Right kidney (tissue), 9 donors: ENCODE results near the gene FLVCR2.

Experiments
- DNase-seq: peaks from one replicate; pipeline ENCODE4 v3.0.0-alpha.2; 2016
- long read RNA-seq, 8 donors: transcript quantifications; one replicate each; lab custom pipeline, GENCODE V29; 2026

FLVCR2 gene, protein sequence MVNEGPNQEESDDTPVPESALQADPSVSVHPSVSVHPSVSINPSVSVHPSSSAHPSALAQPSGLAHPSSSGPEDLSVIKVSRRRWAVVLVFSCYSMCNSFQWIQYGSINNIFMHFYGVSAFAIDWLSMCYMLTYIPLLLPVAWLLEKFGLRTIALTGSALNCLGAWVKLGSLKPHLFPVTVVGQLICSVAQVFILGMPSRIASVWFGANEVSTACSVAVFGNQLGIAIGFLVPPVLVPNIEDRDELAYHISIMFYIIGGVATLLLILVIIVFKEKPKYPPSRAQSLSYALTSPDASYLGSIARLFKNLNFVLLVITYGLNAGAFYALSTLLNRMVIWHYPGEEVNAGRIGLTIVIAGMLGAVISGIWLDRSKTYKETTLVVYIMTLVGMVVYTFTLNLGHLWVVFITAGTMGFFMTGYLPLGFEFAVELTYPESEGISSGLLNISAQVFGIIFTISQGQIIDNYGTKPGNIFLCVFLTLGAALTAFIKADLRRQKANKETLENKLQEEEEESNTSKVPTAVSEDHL
- long read RNA-seq, donor 1: 0 reads
- long read RNA-seq, donor 2: 0 reads
- long read RNA-seq, donor 3: 0 reads
- long read RNA-seq, donor 4: 0 reads
- long read RNA-seq, donor 5: 0 reads
- long read RNA-seq, donor 6: 0 reads
- long read RNA-seq, donor 7: 0 reads
- long read RNA-seq, donor 8, partial matches to known transcripts: 0 of 1 reads
- long read RNA-seq, donor 8, other reads (novel, unspliced or antisense): 0 of 1 reads

DNA sequence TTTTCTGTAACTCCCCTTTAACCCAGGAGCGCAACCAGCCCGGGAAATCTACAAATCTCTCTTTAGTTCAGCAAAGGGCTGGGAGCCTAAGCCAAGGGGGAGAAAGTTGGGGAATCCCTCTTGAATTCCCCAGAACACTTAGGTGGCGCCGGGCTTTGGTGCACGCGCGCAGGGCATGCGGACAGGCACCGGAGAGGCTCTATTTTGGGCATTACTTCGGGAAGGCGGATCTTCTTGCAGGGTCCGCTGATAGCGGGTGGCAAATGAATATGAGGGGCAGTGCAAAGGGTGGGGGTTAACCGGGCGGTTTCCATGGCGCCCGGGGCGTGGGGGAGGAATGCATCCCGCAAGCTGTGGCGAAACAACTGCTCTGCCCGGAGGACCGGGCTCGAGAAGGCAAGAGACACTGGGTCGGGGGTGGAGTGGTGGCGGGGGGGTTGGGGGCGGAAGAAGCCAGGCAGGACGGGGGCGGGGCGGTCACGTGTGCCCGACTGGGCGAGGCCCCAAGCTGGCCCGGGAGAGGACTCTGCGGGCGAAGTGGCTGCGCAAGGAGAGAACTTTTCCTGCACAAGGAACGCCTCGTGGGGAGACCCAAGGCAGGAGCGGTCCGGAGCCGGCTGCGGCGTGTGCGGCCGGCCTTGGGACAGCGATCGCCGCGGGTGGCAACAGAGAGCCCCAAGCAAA lies at the start of gene FLVCR2:
Gene FLVCR2, plus strand, starts transcription at position 519 of the 684 bp plus-strand sequence. CDS start 353 bp downstream, outside the sequence.
- peak; percentile 85 for DNase-seq

DNA sequence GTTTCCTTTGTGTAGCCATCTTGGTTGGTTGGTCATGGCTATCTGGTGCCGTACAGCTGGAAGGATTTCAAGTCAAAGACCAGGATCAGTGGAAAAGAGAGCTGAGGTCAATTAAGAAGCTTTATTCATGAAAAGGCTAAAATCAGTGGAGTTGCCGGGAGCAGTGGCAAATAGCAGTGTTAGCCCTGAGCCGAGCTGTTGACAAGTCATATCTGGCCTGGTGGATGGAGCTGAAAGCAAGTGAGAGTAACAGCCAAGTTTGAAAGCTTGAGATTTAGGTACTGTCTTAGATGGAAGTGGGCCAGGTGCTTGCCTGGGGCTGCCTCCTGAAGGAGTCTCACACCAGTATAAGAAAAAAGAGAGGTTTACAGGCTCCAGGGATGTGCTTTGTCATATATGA lies 47.2 kb upstream of the FLVCR2 start:
- DNase-seq: no peak

DNA sequence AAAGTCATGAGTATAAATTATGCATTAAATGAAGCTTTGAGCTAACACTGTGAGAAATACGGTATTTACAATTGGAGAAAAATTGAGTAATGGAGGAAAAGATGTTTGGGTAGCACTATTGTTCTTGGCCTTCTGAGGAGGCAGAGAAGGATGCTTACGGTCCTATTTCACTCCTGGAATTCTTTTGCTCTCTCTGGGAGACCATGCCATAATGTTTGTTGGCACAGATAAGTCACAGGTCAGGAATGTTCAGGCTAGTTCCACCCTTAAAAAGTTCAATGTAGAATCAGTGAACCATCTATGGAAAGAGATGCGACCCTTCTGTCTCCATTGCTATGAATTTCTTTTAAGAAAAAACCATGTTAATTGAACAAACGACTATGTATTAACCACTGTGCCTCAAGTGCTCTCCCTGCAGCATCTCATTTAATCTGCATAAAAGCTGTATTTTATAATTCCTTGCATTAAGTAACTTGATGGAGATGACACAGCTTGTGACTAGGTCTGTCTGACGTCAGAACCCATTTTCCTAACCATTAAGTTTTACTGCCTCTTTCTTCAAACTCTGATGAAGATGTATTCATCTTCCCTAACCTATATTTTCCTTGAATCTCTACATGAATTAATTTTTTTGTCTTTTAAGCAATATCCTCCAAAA lies 46.6 kb upstream of the FLVCR2 start:
- no peak for DNase-seq

DNA sequence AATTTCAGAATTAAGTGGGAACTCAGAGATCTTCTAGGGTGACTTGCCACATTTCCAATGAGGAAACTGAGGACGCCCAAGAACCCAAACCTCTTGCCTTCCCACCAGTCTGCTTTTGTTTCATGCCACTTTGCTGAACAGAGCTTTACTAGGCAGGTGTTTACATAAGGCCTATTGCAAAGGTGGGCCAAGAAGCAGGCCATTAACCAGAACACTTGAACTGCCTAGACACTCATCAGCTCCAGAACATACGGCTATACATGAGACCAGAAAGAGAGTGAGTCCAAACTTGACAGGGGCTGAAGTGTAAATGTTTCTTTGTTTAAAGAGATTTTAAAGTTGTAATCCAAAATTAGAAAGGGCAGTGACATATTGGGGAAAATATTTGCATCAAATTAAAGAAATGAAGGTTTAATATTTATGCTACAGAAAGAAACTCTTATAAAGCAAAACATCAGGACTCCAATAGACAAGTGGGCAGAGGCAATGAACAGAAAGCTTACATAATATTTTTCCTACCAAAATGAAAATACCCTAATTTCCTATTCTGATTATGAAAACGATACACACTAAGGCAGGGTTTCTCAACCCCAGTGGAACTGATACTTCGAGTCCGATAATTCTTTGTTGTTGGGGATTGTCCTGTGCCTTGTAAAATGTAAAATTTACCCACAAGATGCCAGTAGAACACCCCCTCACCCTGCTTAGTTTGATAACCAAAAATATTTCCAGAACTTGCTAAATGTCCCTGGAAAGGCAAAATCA lies 44.4 kb upstream of the FLVCR2 start:
- DNase-seq: no peak

DNA sequence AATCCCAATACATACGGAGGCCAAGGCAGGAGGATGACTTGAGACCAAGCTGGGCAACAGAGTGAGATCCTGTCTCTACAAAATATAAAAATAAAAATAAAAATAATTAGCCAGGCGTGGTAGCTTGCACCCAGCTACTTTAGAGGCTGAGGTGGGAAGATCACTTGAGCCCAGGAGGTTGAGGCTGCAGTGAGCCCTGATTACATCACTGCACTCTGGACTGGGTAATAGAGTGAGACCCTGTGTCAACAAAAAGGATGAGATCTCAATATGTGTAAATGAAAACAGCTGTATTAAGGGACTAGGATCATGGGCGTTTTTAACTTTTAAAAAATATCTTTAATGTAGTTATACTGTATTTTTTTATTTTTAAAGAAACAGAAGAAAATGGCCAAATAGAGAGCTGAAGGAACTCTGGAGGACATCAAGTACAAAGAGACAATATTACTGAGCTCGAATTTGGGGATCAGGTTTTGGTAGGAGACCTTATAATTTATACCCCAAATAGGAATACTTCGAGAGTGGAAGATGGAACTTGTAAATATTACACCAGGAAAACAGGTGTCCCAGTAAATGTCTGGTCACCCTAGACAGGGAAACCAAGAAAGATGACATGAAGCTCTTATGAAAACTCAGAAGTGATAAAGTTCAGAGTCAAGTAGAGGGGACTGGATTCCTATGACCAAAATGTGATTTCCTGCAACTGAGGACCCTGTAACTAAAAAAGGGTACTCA lies 43.1 kb upstream of the FLVCR2 start:
- no peak for DNase-seq

DNA sequence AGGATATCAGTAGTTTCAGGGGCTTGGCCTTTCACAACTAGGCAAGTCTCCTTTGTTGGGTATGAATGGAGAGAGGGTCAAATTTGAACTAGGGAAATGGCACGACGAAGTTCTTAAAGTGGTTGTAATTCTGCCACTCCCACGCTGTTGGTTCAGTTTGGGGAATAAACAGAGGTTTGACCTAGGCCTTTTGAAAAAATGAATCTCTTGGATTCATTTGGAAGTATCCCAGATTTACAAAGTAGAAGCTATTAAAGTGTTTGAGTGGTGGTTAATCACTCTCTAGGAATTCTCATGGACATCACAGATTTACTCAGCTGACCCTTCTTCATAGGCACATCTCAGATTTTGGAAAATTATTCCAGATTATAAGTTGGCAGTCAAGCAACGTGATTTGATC lies 41.3 kb upstream of the FLVCR2 start:
- no peak for DNase-seq

DNA sequence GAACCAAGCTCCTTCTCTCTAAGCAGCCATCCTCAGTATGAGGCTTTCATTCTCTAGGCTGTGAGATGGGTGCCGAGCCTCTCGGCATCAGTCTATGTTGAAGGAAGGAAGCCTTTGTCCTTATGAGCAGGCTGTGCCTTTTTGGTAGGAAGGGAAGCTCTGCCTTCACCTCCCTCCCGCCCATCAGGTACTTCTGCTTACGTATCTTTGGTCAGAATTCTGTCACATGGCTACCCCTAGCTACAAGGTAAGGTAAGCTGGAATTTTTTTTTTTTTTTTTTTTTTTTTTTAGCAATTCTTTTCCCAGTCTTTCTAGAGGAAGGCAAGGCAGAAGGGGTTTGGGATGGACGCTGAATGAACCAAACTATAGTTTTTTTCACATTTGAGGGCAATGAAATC lies 39.3 kb upstream of the FLVCR2 start:
- no peak for DNase-seq

DNA sequence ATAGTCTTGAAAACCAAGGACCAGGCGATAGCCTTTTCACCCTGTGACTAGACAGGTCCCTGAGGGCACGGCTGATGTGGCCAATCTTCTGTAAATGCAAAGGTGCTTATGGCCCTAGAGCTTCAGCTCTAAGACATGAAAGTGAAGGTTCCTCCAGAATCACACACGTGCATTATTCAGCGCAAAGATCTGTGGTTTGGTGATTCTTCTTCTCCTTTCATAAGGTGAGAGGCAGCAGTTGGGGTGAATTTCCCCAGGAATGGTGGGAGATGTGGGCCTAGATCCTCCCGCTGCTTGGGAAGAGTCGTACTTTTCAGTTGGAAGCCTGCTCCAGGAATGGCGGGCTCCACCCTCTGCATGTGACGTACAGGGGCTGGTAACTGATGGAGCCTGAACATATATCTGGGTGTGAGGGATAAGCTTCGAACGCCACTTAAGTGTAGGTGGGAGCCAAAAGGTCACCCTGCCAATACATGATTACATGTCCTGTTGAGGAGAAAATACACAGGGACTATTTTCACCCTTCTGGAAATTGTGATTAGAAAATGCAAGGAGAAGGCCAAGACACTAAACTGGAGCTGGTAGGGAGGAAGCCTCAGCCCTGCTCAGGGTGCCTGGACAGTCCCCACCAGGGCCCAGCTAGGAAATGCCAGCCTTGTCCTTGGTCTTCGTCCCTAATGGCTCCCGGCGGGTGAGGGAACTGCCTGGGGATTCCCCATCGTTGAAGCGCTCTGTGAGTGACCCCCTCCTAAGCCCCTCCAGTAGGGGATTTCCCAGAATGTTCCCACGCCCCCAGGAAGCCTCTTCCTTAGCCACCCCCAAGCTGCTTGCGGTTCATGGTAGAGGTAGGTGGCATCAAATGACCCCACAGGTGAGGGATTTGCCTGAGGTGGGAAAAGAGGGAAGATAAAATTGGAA lies 38.6 kb upstream of the FLVCR2 start:
- no peak for DNase-seq

DNA sequence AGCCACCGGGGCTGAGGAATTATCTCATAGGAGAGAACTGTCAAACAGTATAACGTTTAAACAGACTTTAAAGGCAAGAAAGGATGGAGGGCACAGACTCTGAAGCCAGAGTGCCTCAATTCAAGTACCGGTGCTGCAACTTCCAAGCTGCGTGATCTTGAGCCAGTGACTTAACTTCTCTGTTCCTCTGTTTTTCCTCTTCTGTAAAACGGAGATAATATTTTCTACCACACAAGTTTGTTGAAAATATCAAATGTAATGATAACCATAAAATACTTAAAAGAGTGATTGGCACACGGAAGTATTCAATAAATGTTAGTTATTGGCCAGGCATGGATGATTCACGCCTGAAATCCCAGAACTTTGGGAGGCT lies 38.0 kb upstream of the FLVCR2 start:
- DNase-seq: no peak

DNA sequence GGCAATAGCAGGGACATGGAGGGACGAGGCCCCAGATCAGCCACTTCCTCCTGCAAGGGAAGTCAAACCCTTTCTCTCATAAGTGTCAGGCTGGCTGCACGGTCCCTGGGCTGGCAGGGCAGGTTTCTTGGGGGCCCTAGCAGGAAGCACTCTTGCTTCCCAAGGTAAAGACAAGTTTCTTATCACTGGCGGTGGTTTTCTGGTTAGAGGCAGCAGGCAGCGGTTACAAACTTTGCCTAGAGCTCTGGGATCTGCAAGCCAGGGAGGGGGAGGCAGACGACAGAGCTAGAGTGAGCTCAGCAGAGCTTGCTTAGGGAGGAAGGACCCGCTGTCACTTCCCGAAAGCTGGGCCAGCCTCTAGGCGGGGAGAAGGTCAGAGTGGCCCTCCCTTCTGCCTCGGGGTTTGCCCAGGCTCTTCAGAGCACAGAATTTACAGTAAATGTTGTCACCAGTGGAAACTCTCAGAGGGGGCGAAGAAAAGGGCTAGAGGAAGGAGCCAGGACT lies 35.8 kb upstream of the FLVCR2 start:
- peak; percentile 12 for DNase-seq

DNA sequence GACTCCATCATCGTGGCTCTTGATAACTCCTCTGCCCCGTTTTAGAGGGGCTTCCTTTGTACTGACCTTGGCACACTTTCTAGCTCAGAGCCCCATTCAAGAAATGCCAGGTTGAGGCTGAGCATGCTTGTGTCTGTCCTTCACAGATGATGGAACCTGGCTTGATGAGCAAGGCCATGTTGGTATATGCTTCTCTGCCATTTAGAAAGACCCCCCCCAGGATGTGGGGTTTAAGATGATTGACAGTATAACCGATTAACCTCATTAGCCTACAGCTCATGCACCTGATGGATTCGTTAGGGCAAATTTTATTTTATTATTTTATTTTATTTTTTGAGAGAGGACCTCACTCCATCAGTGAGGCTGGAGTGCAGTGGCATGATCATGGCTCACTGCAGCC lies 35.2 kb upstream of the FLVCR2 start:
- DNase-seq: no peak

DNA sequence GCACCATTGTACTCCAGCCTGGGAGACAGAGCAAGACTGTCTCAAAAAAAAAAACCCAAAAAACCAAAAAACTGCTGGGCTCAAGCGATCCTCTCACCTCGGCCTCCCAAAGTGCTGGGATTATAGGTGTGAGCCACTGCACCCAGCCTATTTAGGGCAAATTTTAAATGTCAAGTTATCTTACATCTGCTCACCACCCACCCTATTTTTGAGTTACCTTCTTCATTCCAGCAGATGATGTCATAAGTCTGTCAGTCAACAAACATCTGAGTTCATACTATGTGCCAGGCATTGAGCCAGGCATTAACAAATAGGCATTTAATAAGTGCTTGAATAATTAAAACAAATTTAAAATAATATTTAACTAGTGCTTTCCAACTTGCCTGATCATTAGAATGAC lies 34.6 kb upstream of the FLVCR2 start:
- DNase-seq: no peak

DNA sequence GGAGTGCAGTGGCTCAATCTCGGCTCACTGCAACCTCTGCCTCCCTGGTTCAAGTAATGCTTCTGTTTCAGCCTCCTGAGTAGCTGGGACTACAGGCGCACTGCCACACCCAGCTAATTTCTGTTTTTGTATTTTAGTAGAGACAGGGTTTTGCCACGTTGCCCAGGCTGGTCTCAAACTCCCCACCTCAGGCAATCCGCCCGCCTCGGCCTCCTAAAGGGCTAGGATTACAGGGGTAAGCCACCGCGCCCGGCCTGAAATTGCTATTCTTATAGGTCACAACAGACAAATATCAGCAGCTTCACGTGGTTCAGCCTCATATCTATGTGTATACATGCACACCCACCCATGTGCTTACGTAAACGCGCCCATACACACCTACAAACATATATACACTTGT lies 32.5 kb upstream of the FLVCR2 start:
- DNase-seq: no peak

DNA sequence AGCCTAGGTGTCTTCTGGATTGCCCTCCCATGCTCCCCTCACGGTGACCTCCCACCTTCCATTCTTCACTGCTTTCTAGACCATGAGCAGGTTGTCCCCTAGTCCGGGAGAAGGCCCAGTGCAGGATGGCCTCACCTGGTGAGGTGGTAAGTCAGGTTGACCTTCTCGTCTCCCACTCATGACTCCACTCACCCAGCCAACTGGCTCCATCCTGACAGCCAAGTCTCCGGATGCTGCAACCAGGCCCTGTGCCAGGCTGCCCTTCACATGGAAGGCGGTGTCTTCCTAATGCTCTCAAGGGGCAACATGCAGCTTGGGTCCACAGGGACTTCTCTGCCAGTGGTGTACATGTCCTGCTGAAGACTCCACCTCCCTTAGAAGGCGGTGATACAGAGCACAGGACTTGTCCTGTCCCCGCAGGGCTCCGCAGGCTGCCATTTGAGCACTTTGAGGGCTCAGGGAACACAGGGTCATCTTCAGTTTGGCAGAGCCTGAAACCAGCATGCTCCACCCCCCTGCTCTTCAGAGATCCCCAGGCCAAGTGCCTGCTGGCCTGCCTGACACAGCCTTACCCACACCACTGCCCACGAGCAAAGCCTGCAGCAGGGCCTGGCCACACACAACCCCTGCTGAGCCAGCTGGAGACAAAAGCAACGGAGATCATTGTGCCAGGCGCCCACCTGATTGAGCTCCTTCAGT lies 30.7 kb upstream of the FLVCR2 start:
- DNase-seq: no peak

DNA sequence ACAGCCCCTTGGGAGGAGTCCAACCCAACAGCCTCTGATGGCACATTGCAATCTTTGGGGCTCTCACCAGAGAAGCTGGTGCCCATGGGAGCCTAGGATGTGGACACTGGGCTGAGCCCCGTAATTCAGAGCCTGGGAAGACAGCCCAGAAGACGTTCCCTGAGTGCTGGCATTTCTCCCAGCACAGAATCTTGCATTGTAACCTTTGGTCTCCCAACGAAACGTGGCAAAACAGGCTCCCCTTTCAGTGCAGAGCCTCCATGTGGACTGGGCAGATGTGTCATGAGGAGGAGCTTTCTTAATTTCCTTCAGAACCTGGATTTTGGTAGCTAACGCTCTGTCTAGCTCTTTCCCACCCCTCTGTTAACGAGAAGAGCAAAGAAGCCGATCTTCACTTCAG lies 29.9 kb upstream of the FLVCR2 start:
- no peak for DNase-seq

DNA sequence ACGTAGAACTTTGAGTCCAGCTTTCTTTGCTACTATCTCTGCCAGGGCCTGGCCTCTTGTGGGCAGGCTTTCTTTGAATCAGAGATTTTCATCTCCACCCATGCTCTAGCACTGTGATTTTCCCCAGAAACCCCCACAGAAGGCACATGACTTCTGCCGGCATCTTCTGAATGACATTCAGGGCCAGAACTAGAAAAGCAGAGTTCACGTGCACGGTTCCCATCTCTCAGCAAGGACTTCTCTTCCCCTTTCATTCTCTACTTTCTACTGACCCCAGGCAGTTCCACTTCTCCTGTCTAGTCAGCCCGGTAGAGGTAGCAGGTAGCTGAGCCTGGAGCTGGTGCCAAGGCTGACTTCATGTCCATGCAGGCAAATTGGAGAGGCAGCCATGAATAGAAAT lies 29.3 kb upstream of the FLVCR2 start:
- no peak for DNase-seq

DNA sequence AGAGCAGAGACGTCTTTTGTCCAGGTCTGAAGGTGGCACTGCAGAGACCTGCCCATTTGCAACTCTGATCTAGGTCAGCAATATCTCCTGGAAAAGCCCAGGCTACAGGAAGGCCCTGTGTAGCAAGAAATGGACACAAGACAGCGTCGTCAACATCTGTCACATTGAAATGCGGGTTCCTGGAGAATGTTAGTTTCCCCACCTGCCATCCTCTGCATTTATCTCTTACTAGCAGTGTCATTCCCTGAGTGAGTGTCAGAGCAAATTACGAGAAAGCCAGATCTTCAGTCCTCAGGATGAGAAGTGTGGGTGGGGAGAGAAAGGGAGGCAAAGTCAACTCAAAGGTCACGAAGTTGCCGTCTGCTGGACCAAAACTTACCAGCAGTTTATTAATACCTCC lies 27.4 kb upstream of the FLVCR2 start:
- DNase-seq: no peak

DNA sequence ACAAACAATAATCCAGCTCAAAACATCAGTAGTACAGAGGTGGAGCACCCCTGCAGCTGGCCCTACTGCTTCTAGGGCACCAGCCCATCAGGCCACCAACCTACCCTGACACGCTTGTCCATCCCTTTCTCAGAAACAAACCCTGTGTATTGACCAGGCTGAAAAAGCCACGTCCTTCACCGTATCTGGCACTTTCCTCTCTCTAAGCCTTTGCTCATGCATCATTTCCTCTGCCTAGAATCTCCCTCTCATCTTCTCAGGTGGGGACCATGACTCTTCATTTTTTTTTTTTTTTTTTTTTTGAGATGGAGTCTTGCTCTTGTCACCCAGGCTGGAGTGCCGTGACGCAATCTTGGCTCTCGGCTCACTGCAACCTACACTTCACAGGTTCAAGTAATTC lies 25.3 kb upstream of the FLVCR2 start:
- no peak for DNase-seq

DNA sequence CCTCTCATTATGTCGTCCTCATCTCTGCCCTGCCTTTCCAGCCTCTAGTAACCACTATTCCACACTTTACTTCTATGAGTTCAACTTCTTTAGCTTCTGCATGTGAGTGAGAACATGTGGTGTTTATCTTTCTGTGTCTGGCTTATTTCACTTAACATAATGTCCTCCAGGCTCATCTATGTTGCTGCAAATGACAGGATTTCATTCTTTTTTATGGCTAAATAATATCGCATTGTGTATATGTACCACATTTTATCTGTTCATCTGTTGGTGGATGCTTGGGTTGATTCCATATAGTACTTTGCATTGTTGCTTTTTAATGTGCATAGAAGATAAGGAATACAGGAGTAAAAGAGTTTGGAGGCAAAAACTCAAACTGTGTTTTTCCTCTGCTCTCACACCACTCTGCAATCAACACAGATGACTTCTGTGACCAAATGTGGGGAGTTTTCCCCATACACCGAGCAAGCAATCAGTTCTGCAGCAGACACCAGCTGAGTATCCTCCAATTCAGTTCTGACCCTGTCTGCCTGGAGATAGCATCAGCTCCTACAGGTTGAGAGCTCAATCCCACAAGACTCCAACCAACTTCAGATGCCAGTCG lies 24.6 kb upstream of the FLVCR2 start:
- no peak for DNase-seq
